ENCODE data around the gene BHLHE23. TPM values are rescaled to one million over a fixed set of nuclear protein-coding genes. Genes with fewer than 3 reads are reported as not detected.
"Not testable (repeated sequence)": the region's sequence is repeated elsewhere in the genome, so short reads cannot be mapped to it uniquely, and the experiment has no call there.

BHLHE23 gene
- total RNA-seq, 6 experiments from 2014 or later: not detected

DNA sequence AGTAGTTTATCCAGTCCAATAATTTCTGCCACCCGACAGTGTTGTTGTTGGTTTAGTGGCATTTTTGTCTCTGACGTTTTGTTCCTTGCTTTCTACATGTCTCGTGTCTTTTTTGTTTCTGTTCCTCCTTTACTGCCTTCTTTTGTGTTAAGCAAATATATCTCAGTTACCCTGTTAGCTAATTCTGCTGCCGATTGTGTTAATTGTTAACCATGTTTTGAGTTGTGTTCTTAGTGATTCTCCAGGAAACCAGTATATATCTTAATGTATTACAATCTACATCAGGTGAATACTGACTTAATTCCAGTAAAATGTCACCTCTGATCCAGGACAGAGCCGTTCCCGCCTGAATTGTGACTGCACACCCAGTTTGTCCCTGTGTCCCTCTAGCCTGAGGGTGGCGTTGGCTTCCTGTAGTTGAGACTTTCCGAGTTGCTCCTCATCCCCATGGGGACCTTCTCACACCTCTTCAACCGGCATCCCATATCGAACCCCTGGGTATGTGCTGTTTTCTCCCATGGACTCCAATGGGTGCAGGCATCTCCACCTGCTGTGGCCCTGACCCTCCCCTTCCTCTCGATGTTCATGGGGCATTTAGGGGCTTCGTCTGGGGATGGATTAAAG lies 35.8 kb upstream of the BHLHE23 start:
- no peaks in the 10 kb centered on the region for H3K36me3 Mint-ChIP-seq (ENCODE audit: low read depth)
- no peak overlapping the region for H3K4me3 Mint-ChIP-seq
- no peak for DNase-seq
- H3K27me3 Mint-ChIP-seq (ENCODE audit: insufficient read depth): peaks cover 72% of the 10 kb centered on the region
- TF ChIP-seq, protein P1, sequence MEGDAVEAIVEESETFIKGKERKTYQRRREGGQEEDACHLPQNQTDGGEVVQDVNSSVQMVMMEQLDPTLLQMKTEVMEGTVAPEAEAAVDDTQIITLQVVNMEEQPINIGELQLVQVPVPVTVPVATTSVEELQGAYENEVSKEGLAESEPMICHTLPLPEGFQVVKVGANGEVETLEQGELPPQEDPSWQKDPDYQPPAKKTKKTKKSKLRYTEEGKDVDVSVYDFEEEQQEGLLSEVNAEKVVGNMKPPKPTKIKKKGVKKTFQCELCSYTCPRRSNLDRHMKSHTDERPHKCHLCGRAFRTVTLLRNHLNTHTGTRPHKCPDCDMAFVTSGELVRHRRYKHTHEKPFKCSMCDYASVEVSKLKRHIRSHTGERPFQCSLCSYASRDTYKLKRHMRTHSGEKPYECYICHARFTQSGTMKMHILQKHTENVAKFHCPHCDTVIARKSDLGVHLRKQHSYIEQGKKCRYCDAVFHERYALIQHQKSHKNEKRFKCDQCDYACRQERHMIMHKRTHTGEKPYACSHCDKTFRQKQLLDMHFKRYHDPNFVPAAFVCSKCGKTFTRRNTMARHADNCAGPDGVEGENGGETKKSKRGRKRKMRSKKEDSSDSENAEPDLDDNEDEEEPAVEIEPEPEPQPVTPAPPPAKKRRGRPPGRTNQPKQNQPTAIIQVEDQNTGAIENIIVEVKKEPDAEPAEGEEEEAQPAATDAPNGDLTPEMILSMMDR (IDR thresholded peaks at IDR 0.05): no peak
- 0 out of 2 replicates have a peak, but pooled peaks cover under 1% of the 10 kb centered on the region for H3K9me3 Mint-ChIP-seq
- no peaks in the 10 kb centered on the region for H3K4me1 Mint-ChIP-seq (ENCODE audit: low read depth)
- no peak overlapping the region for H3K27ac Mint-ChIP-seq

DNA sequence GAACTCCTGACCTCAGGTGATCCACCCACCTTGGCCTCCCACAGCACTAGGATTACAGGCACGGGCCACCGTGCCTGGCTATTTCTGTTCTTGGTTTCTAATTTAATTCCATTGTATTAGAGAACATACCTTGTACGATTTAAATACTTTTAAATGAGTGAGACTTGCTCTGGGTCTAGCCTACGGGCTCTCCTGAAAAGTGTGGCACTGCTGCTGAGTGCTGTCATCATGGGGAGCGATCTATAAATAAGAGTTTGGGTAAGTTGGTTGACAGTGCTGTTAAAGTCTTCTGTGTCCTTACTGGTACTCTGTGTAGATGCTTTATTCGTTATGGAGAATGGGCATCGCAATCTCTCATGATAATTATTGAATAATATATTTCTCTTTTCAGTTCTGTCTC lies 35.0 kb upstream of the BHLHE23 start:
- no peak overlapping the region for H3K27ac Mint-ChIP-seq
- DNase-seq: no peak
- peaks cover 73% of the 10 kb centered on the region for H3K27me3 Mint-ChIP-seq (ENCODE audit: insufficient read depth)
- TF ChIP-seq, protein P1 (IDR thresholded peaks at IDR 0.05): no peak
- no peaks in the 10 kb centered on the region for H3K36me3 Mint-ChIP-seq (ENCODE audit: low read depth)
- no peaks in the 10 kb centered on the region for H3K9me3 Mint-ChIP-seq
- no peaks in the 10 kb centered on the region for H3K4me1 Mint-ChIP-seq (ENCODE audit: low read depth)
- no peak overlapping the region for H3K4me3 Mint-ChIP-seq

DNA sequence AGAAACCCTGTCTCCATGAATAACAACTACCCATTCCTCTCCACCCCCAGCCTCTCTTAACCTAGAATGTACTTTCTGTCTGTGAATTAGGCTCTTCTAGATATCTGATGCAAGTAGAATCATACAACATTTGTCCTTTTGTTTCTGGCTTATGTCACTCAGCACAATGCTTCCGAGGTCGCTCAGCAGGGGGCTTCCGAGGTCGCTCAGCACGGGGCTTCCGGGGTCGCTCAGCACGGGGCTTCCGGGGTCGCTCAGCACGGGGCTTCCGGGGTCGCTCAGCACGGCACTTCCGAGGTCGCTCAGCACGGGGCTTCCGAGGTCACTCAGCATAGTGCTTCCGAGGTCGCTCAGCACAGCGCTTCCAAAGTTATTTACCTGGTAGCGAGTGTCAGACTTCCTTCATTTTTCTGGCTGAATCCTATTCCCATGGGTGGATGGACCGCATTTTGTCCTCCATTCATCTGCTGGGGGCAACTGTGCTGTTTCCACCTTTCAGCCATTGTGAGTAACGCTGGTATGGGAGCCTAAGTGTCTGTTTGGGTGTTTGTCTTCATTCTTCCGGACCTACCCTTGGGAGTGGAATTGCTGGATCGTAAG lies 31.0 kb upstream of the BHLHE23 start:
- no peak for DNase-seq
- no peak overlapping the region for H3K27ac Mint-ChIP-seq
- TF ChIP-seq, protein P1 (IDR thresholded peaks at IDR 0.05): no peak
- H3K9me3 Mint-ChIP-seq: no peaks in the 10 kb centered on the region
- H3K4me3 Mint-ChIP-seq: no peak overlapping the region
- H3K36me3 Mint-ChIP-seq (ENCODE audit: low read depth): no peaks in the 10 kb centered on the region
- peaks cover 63% of the 10 kb centered on the region for H3K27me3 Mint-ChIP-seq (ENCODE audit: insufficient read depth)
- peaks cover 6% of the 10 kb centered on the region for H3K4me1 Mint-ChIP-seq (ENCODE audit: low read depth)

DNA sequence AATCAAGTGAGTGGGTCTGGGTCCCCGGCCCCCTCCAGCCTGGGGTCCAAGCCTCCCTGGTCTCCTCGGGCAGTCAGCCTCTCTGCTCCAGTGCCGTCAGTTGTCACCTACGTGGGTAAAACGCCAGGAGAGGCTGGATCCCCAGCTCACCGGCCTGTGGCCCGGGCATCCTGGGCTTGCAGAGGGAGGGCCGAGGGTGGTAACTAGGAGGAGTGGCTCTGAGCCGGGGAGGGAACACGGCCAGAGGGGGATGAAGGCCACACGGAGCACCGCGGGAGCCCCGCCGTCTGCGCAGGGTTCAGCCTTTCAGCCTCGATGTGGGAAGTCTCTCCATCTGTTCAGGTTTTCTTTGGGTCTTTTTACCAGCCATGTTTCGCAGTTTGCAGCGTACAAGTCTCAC lies 29.5 kb upstream of the BHLHE23 start:
- Mint-ChIP-seq H3K27me3 (ENCODE audit: insufficient read depth) (peaks cover 60% of the 10 kb centered on the region), H3K27ac (no peak overlapping the region), H3K4me1 (ENCODE audit: low read depth) (peaks cover 8% of the 10 kb centered on the region), H3K36me3 (ENCODE audit: low read depth) (no peaks in the 10 kb centered on the region), H3K9me3 (no peaks in the 10 kb centered on the region), H3K4me3 (no peak overlapping the region)
- TF ChIP-seq, protein P1 (IDR thresholded peaks at IDR 0.05): no peak
- no peak for DNase-seq

DNA sequence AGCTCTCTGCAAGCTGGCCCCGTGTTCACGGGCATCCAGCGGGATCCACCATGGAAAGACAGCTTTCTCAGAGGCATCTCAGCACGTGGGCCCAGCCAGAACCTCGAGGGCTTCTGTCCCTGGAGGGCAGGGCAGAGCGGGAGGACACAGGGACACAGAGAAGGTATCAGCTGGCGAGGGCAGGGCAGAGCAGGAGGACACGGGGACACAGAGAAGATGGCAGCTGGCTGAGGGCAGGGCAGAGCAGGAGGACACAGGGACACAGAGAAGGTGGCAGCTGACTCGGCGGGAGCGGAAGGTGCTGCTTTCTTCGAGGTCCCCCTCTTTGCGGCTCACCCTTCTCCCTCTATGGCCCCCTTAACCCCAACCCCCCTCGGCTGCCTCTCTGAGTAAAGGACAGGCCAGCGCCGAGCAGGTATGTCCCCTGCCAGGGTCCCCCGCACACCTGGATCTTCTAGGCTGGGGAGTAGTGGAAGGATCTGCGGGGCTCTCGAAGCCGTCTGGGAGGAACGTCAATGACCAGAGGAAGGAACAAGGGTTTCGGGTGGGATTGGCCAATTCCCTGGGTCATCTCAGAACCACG lies 28.9 kb upstream of the BHLHE23 start:
- Mint-ChIP-seq H3K27me3 (ENCODE audit: insufficient read depth) (peaks cover 58% of the 10 kb centered on the region), H3K4me3 (no peak overlapping the region), H3K9me3 (no peaks in the 10 kb centered on the region), H3K4me1 (ENCODE audit: low read depth) (peaks cover 8% of the 10 kb centered on the region), H3K36me3 (ENCODE audit: low read depth) (no peaks in the 10 kb centered on the region), H3K27ac (no peak overlapping the region)
- TF ChIP-seq, protein P1 (IDR thresholded peaks at IDR 0.05): no peak
- no peak for DNase-seq

DNA sequence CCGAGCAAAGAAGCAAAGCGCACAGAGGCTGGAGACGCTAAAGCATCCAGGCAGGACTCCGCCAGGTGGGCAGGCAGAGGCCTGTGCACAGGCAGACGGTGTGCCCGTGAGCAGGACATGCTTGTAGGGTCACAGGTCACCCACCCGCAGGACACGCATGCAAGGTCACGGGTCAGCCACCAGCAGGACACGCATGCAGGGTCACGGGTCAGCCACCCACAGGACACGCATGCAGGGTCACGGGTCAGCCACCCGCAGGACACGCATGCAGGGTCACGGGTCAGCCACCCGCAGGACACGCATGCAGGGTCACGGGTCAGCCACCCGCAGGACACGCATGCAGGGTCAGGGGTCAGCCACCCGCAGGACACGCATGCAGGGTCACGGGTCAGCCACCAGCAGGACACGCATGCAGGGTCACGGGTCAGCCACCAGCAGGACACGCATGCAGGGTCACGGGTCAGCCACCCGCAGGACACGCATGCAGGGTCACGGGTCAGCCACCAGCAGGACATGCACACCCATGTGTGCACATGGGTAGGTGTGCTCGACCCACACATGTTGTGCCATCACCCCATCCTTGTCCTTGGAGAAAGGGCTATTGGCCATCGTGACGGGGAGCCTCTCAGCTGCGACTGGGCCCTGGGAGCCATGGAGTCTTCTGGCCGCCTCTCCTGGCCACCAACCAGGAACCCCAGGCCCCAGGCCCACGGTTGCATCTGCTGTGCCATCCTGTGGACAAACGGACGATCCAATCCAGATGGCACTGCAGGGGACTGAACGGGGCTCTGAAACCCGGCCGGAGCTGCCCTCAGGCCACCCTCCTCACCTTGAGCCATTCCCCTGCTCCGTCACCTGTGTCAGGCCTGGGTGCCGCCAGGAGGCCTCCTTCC lies 28.2 kb upstream of the BHLHE23 start:
- H3K27ac Mint-ChIP-seq; H3K36me3 Mint-ChIP-seq (ENCODE audit: low read depth); H3K4me3 Mint-ChIP-seq; H3K4me1 Mint-ChIP-seq (ENCODE audit: low read depth); H3K9me3 Mint-ChIP-seq; DNase-seq: not testable (repeated sequence)
- peaks cover 54% of the 10 kb centered on the region for H3K27me3 Mint-ChIP-seq (ENCODE audit: insufficient read depth)

All from HFFc6 (cell line).